Measurements from ENCODE around the gene ZNF587.
"Not testable (repeated sequence)": the region's sequence is repeated elsewhere in the genome, so short reads cannot be mapped to it uniquely, and the experiment has no call there.

DNA sequence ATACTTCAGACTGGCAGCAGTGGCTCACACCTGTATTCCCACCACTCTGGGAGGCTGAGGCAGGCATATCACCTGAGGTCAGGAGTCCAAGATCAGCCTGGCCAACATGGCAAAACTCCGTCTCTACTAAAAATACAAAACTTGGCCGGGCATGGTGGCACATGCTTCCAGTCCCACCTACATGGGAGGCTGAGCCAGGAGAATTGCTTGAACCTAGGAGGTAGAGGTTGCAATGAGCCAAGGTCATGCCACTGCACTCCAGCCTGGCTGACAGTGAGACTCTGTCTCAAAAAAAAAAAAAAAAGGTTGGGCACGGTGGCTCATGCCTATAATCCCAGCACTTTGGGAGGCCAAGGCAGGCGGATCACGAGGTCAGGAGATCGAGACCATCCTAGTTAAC, 20.0 kb downstream of the ZNF587 start:
- TF ChIP-seq, protein P1, sequence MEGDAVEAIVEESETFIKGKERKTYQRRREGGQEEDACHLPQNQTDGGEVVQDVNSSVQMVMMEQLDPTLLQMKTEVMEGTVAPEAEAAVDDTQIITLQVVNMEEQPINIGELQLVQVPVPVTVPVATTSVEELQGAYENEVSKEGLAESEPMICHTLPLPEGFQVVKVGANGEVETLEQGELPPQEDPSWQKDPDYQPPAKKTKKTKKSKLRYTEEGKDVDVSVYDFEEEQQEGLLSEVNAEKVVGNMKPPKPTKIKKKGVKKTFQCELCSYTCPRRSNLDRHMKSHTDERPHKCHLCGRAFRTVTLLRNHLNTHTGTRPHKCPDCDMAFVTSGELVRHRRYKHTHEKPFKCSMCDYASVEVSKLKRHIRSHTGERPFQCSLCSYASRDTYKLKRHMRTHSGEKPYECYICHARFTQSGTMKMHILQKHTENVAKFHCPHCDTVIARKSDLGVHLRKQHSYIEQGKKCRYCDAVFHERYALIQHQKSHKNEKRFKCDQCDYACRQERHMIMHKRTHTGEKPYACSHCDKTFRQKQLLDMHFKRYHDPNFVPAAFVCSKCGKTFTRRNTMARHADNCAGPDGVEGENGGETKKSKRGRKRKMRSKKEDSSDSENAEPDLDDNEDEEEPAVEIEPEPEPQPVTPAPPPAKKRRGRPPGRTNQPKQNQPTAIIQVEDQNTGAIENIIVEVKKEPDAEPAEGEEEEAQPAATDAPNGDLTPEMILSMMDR (IDR thresholded peaks at IDR 0.05), result not testable (repeated sequence)
- TF ChIP-seq POLR2A (IDR thresholded peaks at IDR 0.05), result not testable (repeated sequence)
